ENCODE results near the gene SYNRG.

SYNRG gene

GRCh38 chr17:37476431-37477120 is 132.6 kb downstream of the SYNRG start:
- H3K36me3 ChIP-seq (ENCODE audit: insufficient read depth, low read length): peaks cover 22% of the 10 kb centered on the region
- H3K27ac ChIP-seq (ENCODE audit: low read depth, low read length): peak overlapping the region; percentile 94
- peaks cover 42% of the 10 kb centered on the region for H3K4me1 ChIP-seq (ENCODE audit: control insufficient read depth, insufficient read depth, low read length, unreplicated experiment)

DNA sequence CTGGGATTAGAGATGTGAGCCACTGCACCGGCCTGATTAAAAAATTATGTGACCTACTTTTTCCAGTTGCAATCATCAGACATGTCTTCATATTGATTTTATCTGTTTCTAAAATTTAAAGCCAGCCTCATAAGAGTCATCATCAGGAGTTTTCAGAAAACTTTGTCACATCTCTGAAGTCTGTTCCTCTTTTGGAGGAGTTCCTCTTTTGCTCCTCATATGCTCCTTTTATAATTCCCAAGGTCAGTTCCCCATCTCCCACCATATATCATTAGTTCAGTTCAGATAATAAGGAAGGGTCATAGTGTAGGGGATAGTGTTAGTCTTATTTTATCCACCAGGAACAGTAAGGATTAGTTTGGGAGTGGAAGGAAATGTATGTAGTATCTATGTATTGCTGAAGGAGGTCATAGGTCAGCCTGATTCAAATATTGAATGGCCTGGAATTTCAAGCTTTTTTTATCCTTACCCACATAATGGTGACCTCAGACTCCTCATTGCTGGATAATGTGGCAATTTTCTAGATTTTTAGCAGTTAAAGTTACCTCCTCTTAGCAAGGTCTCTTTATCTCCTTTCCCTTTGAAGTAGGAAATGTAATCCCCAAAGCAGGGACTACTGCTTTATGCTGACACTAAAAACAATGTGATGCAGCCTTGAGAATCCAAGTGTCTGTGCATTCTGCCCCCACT is 133.3 kb downstream of the SYNRG start:
- peak overlapping the region; percentile 94 for H3K27ac ChIP-seq (ENCODE audit: low read depth, low read length)
- no peaks in the 10 kb centered on the region for H3K27me3 ChIP-seq (ENCODE audit: insufficient read depth, low read length)
- H2AFZ ChIP-seq (ENCODE audit: low read length, unreplicated experiment): no peak overlapping the region
- H3K4me3 ChIP-seq (ENCODE audit: low read depth, low read length): no peak overlapping the region
- peaks cover 22% of the 10 kb centered on the region for H3K36me3 ChIP-seq (ENCODE audit: insufficient read depth, low read length)
- H3K79me2 ChIP-seq (ENCODE audit: control insufficient read depth, insufficient read depth, low read length, unreplicated experiment): no peaks in the 10 kb centered on the region
- H3K4me1 ChIP-seq (ENCODE audit: control insufficient read depth, insufficient read depth, low read length, unreplicated experiment): peaks cover 38% of the 10 kb centered on the region

More at GRCh38 chr17:37476431-37477120, 132.6 kb downstream of the SYNRG start:
- Histone ChIP-seq H3K27me3 (ENCODE audit: insufficient read depth, low read length) (no peaks in the 10 kb centered on the region), H3K4me3 (ENCODE audit: low read depth, low read length) (no peak overlapping the region), H2AFZ (ENCODE audit: low read length, unreplicated experiment) (no peak overlapping the region), H3K79me2 (ENCODE audit: control insufficient read depth, insufficient read depth, low read length, unreplicated experiment) (no peaks in the 10 kb centered on the region)

- H3K27me3 ChIP-seq (ENCODE audit: insufficient read depth, low read length): no peaks in the 10 kb centered on the region
- peaks cover 21% of the 10 kb centered on the region for H3K36me3 ChIP-seq (ENCODE audit: insufficient read depth, low read length)
- H3K4me1 ChIP-seq (ENCODE audit: control insufficient read depth, insufficient read depth, low read length, unreplicated experiment): peaks cover 5% of the 10 kb centered on the region
Measured at GRCh38 chr17:37470181-37470580, 139.0 kb downstream of the SYNRG start.

DNA sequence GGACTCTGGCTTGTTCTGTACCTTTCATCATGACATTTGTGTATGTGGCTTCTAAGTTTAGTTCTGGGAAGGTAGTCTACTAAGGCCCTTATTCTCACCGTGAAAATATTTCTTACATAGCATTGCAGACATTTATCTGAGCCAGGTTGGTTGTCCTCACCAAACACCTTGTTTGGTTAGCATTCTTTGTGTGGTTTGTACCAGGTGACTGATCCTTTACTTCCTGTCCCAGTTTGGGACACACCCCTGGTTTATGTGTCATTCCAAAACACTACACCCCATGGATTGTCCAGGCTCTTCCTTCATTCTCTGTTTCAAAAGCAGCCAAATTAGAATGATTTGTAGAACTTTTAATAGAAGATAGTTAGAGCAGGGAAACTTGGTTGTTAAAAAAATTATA is 142.7 kb downstream of the SYNRG start:
- peaks cover 19% of the 10 kb centered on the region for H3K36me3 ChIP-seq (ENCODE audit: insufficient read depth, low read length)
- no peak overlapping the region for H3K4me3 ChIP-seq (ENCODE audit: low read depth, low read length)
- H3K79me2 ChIP-seq (ENCODE audit: control insufficient read depth, insufficient read depth, low read length, unreplicated experiment): no peaks in the 10 kb centered on the region
- H3K27ac ChIP-seq (ENCODE audit: low read depth, low read length): no peak overlapping the region
- H2AFZ ChIP-seq (ENCODE audit: low read length, unreplicated experiment): no peak overlapping the region
- peaks cover 5% of the 10 kb centered on the region for H3K4me1 ChIP-seq (ENCODE audit: control insufficient read depth, insufficient read depth, low read length, unreplicated experiment)
- no peaks in the 10 kb centered on the region for H3K27me3 ChIP-seq (ENCODE audit: insufficient read depth, low read length)

More at GRCh38 chr17:37470181-37470580, 139.0 kb downstream of the SYNRG start:
- no peaks in the 10 kb centered on the region for H3K79me2 ChIP-seq (ENCODE audit: control insufficient read depth, insufficient read depth, low read length, unreplicated experiment)
- H3K4me3 ChIP-seq (ENCODE audit: low read depth, low read length): no peak overlapping the region
- H2AFZ ChIP-seq (ENCODE audit: low read length, unreplicated experiment): no peak overlapping the region
- H3K27ac ChIP-seq (ENCODE audit: low read depth, low read length): no peak overlapping the region

- H3K27ac ChIP-seq (ENCODE audit: low read depth, low read length): peak overlapping the region; percentile 79
- no peak overlapping the region for H3K4me3 ChIP-seq (ENCODE audit: low read depth, low read length)
- H3K79me2 ChIP-seq (ENCODE audit: control insufficient read depth, insufficient read depth, low read length, unreplicated experiment): no peaks in the 10 kb centered on the region
- peaks cover 5% of the 10 kb centered on the region for H3K4me1 ChIP-seq (ENCODE audit: control insufficient read depth, insufficient read depth, low read length, unreplicated experiment)
- H2AFZ ChIP-seq (ENCODE audit: low read length, unreplicated experiment): no peak overlapping the region
- peaks cover 14% of the 10 kb centered on the region for H3K36me3 ChIP-seq (ENCODE audit: insufficient read depth, low read length)
- no peaks in the 10 kb centered on the region for H3K27me3 ChIP-seq (ENCODE audit: insufficient read depth, low read length)
Measured at GRCh38 chr17:37465069-37465616, 144.1 kb downstream of the SYNRG start.
